Panc1 (cell line): ENCODE results near the gene TECPR2.

Experiments
- CTCF ChIP-seq: fragments of 450-650 bp; IDR thresholded peaks from 2 replicates; pipeline ENCODE4 v1.5.1; 2017; ENCODE audit warnings: mild to moderate bottlenecking
- POLR2AphosphoS5 ChIP-seq: IDR thresholded peaks from 2 replicates; pipeline ENCODE4 v1.6.1; 2012; ENCODE audit warnings: mild to moderate bottlenecking, low read depth, low read length, moderate library complexity
- SIN3A ChIP-seq: IDR thresholded peaks from 2 replicates; pipeline ENCODE4 v1.6.1; 2012; ENCODE audit warnings: low read depth, mild to moderate bottlenecking, low read length, moderate library complexity, borderline replicate concordance; ENCODE audit not compliant: insufficient read depth

GRCh38 chr14:102541771-102542170 lies 179.0 kb downstream of the TECPR2 start:
- TF ChIP-seq CTCF (no peak), SIN3A (no peak), POLR2AphosphoS5 (no peak)
